Breast epithelium (tissue), 3 donors: ENCODE data around the gene TRMT61A.

Experiments used
- POLR2AphosphoS5 ChIP-seq, 3 donors: sonication (generic); formaldehyde crosslinking; IDR thresholded peaks; one replicate each; pipeline ENCODE4 v1.6.1; 2017; ENCODE audit warnings: antibody characterized with exemption in 3 of 3
- TF ChIP-seq, protein P1 (sequence below), 3 donors: fragments of 450-650 bp; IDR thresholded peaks; one replicate each; pipeline ENCODE4 v1.5.1; 2016 to 2017; ENCODE audit warnings: antibody characterized with exemption in 3 of 3, mild to moderate bottlenecking in 3 of 3, moderate library complexity in 3 of 3

- no peak for TF ChIP-seq POLR2AphosphoS5 (IDR thresholded peaks at IDR 0.05)
- TF ChIP-seq, protein P1, sequence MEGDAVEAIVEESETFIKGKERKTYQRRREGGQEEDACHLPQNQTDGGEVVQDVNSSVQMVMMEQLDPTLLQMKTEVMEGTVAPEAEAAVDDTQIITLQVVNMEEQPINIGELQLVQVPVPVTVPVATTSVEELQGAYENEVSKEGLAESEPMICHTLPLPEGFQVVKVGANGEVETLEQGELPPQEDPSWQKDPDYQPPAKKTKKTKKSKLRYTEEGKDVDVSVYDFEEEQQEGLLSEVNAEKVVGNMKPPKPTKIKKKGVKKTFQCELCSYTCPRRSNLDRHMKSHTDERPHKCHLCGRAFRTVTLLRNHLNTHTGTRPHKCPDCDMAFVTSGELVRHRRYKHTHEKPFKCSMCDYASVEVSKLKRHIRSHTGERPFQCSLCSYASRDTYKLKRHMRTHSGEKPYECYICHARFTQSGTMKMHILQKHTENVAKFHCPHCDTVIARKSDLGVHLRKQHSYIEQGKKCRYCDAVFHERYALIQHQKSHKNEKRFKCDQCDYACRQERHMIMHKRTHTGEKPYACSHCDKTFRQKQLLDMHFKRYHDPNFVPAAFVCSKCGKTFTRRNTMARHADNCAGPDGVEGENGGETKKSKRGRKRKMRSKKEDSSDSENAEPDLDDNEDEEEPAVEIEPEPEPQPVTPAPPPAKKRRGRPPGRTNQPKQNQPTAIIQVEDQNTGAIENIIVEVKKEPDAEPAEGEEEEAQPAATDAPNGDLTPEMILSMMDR (IDR thresholded peaks at IDR 0.05): no peak
Observed at GRCh38 chr14:103574707-103575285, 45.8 kb downstream of the TRMT61A start.
